ENCODE results near the gene GKN2. TPM values are rescaled to one million over a fixed set of nuclear protein-coding genes. Genes with fewer than 3 reads are reported as not detected.

Gene GKN2
- total and polyA plus RNA-seq, 2 donors (not counting 1 experiment from before 2014, with no cell fraction given): not detected

DNA sequence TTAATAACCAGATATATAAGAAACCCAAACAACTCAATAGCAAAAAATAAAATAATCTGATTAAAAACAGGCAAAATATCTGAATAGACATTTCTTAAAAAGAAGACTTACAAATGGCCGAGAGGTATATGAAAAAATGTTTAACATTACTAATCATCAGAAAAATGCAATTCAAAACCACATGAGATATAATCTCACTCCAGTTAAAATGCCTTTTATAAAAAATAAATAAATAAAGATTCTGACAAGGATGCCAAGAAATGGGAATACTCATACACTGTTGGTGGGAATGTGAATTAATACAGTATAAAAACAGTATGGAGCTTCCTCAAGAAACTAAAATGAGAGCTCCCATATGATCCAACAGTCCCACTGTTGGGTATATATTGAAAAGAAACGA is 47.6 kb downstream of the GKN2 start:
- Mint-ChIP-seq H3K4me3 (no peak overlapping the region), H3K27ac (no peak overlapping the region), H3K4me1 (peaks cover 32% of the 10 kb centered on the region), H3K27me3 (no peaks in the 10 kb centered on the region), H3K9me3 (ENCODE audit: insufficient read depth) (no peaks in the 10 kb centered on the region)
- no peaks in the 10 kb centered on the region for H3K36me3 ChIP-seq (replicated peaks in 1 of 2; ENCODE audit: control extremely low read depth in 1 of 2, control insufficient read depth in 1 of 2, extremely low read depth in 1 of 2, insufficient read depth in 2 of 2, low read length in 1 of 2)
- ChIA-PET CTCF (interaction anchor here (0.6 to 5.6 kb wide), 3 partner anchors 20 to 154 kb away, joined by 3 to 105 read pairs (median 10); no protein-coding TSS in a partner anchor), POLR2A (no interaction called here)
- H3K9ac ChIP-seq (ENCODE audit: low read length): no peak overlapping the region
- intact Hi-C loops (cut with micrococcal nuclease): loop anchor here (5.0 kb wide), 1 partner anchor 138 kb away; no protein-coding TSS in a partner anchor
- H3K27me3 ChIP-seq (replicated peaks in 1 of 4; ENCODE audit: control extremely low read depth in 1 of 4, control insufficient read depth in 3 of 4, insufficient read depth in 4 of 4, low read length in 3 of 4): no peaks in the 10 kb centered on the region
- WGBS (ENCODE audit: insufficient coverage): no CpG with 5 or more reads among the region's 2 CpGs
- no peak overlapping the region for H3K4me3 ChIP-seq (ENCODE audit: control extremely low read depth in 1 of 5, extremely low read depth in 1 of 5, insufficient read depth in 1 of 5, low read depth in 2 of 5, low read length in 4 of 5)
- TF ChIP-seq CTCF (IDR thresholded peaks at IDR 0.05): no peak
- no peak for TF ChIP-seq EZH2 (IDR thresholded peaks at IDR 0.05; ENCODE audit: borderline replicate concordance, insufficient read depth, low read depth, low read length, poor library complexity, severe bottlenecking)
- DNase-seq: no peak
- H3K4me2 ChIP-seq (replicated peaks; ENCODE audit: low read depth, low read length, poor library complexity, severe bottlenecking): no peak overlapping the region
- H3K79me2 ChIP-seq (ENCODE audit: control insufficient read depth, insufficient read depth, low read length): no peaks in the 10 kb centered on the region
- no peak overlapping the region for H2AFZ ChIP-seq (ENCODE audit: insufficient read depth, low read depth, low read length, poor library complexity, severe bottlenecking)
- no peak overlapping the region for H3K27ac ChIP-seq (ENCODE audit: low read length in 2 of 2)
- peaks cover 0 to 14% (median 11%) of the 10 kb centered on the region in 3 donors for H3K9me3 ChIP-seq (ENCODE audit: control extremely low read depth in 1 of 3, control insufficient read depth in 2 of 3, insufficient read depth in 1 of 3, low read length in 2 of 3)
- peaks cover 22 to 24% of the 10 kb centered on the region in 2 donors for H3K4me1 ChIP-seq (ENCODE audit: control insufficient read depth in 2 of 2, insufficient read depth in 2 of 2, low read length in 2 of 2)
- H4K20me1 ChIP-seq (ENCODE audit: control insufficient read depth, insufficient read depth, low read length, poor library complexity, severe bottlenecking): no peaks in the 10 kb centered on the region
- ATAC-seq (ENCODE audit: low read depth): no peak

DNA sequence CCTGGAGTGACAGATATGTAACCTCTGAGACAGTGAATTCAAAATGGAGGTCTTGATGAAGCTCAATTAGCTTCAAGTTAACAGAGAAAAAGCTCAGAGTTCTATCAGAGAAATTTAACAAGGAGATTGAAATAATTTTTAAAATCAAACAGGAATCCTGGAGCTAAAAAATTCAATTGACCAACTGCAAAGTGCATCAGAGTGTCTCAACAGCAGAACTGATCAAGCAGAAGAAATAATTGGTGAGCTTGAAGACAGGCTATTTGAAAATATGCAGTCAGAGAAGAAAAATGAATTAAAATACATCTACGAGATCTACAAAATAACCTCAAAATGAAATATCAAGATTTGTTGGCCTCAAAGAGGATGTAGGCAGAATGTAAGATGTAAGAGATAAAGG is 51.1 kb downstream of the GKN2 start:
- Mint-ChIP-seq H3K4me1 (peaks cover 6% of the 10 kb centered on the region), H3K27me3 (no peaks in the 10 kb centered on the region), H3K27ac (no peak overlapping the region), H3K9me3 (ENCODE audit: insufficient read depth) (no peaks in the 10 kb centered on the region), H3K4me3 (no peak overlapping the region)
- H3K4me1 ChIP-seq (ENCODE audit: control insufficient read depth in 2 of 2, insufficient read depth in 2 of 2, low read length in 2 of 2): peaks cover 0 to 3% of the 10 kb centered on the region in 2 donors
- no peak overlapping the region for H3K27ac ChIP-seq (ENCODE audit: low read length in 2 of 2)
- POLR2A ChIA-PET: interaction anchor here (0.7 kb wide), 1 partner anchor 93 kb away, joined by 3 read pairs; no protein-coding TSS in a partner anchor
- H4K20me1 ChIP-seq (ENCODE audit: control insufficient read depth, insufficient read depth, low read length, poor library complexity, severe bottlenecking): no peaks in the 10 kb centered on the region
- peaks cover 0 to 11% (median 10%) of the 10 kb centered on the region in 3 donors for H3K9me3 ChIP-seq (ENCODE audit: control extremely low read depth in 1 of 3, control insufficient read depth in 2 of 3, insufficient read depth in 1 of 3, low read length in 2 of 3)
- ATAC-seq (ENCODE audit: low read depth) (no peak), DNase-seq (no peak)
- WGBS (ENCODE audit: insufficient coverage): no CpG with 5 or more reads among the region's 1 CpG
- H3K4me2 ChIP-seq (replicated peaks; ENCODE audit: low read depth, low read length, poor library complexity, severe bottlenecking): no peak overlapping the region
- CTCF ChIA-PET: interaction anchor here (1.9 kb wide), 1 partner anchor 192 kb away, joined by 6 read pairs; no protein-coding TSS in a partner anchor
- TF ChIP-seq EZH2 (IDR thresholded peaks at IDR 0.05; ENCODE audit: borderline replicate concordance, insufficient read depth, low read depth, low read length, poor library complexity, severe bottlenecking): no peak
- no peak for TF ChIP-seq CTCF (IDR thresholded peaks at IDR 0.05)
- H3K27me3 ChIP-seq (replicated peaks in 1 of 4; ENCODE audit: control extremely low read depth in 1 of 4, control insufficient read depth in 3 of 4, insufficient read depth in 4 of 4, low read length in 3 of 4): peaks cover 0 to 4% (median 0%) of the 10 kb centered on the region in 4 experiments
- no peaks in the 10 kb centered on the region for H3K79me2 ChIP-seq (ENCODE audit: control insufficient read depth, insufficient read depth, low read length)
- no peak overlapping the region for H3K4me3 ChIP-seq (ENCODE audit: control extremely low read depth in 1 of 5, extremely low read depth in 1 of 5, insufficient read depth in 1 of 5, low read depth in 2 of 5, low read length in 4 of 5)
- no peak overlapping the region for H3K9ac ChIP-seq (ENCODE audit: low read length)
- no peaks in the 10 kb centered on the region for H3K36me3 ChIP-seq (replicated peaks in 1 of 2; ENCODE audit: control extremely low read depth in 1 of 2, control insufficient read depth in 1 of 2, extremely low read depth in 1 of 2, insufficient read depth in 2 of 2, low read length in 1 of 2)
- no peak overlapping the region for H2AFZ ChIP-seq (ENCODE audit: insufficient read depth, low read depth, low read length, poor library complexity, severe bottlenecking)
- intact Hi-C loops (cut with micrococcal nuclease): no loop called here

All from B cell (primary cell).